ENCODE results near the gene PRH1.

- TF ChIP-seq CTCF (IDR thresholded peaks at IDR 0.05; ENCODE audit: low read depth, low read length) (no peak), EZH2phosphoT487 (IDR thresholded peaks at IDR 0.05; ENCODE audit: low read depth) (no peak)
These were observed 36.3 kb downstream of the PRH1 start for GRCh38 chr12:10847744-10848143.

All from OCI-LY3 (cell line).